NOMO-1 (cell line): Measurements from ENCODE around the gene DIAPH3.

Source experiments
- DNase-seq, 2 experiments: peaks; one replicate each; lab custom pipeline; 2025; ENCODE audit not compliant: unreplicated experiment in 2 of 2; lab: John Stamatoyannopoulos, UW

Gene DIAPH3

DNA sequence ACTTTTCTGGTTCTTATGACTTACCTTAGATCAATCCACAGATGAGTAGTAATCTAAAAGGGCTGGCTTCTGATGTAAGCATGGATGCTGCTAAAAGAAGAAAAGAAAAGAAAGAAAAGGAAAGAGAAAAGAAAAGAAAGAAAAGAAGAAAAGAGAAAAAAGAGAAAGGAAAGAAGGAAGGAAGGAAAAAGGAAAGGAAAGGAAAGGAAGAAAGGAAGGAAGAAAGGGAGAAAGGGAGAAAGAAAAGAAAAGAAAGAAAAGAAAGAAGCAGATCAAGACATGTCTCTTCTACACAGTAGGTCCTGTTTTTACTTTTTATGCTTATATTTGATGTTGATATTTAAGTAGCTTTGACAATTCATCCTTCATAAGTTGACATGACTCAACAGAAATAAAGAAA, 421.3 kb downstream of the DIAPH3 start:
- no peak for DNase-seq

DNA sequence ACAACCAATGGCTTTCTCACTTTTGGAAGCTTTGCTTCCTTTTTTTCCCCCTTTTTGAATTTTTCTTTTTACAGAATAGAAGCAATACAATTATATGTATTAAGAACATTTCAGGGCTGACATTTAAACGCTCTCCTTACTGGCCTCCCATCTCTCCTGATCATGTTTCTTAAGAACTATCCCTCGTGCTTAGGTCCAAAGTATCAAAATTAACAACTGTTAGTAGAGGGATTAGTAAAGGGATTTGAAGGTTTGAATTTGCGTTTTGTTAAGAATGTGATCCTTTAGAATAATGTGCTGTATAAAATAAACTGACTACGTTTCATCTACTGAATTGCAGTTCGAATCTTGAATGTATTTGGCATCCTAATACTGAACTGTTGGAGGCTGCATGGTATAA, 424.8 kb downstream of the DIAPH3 start:
- DNase-seq, result no peak

- DNase-seq, result no peak
Observed at GRCh38 chr13:59734393-59734792, 429.3 kb downstream of the DIAPH3 start.

- DNase-seq, result no peak
Observed at GRCh38 chr13:59733744-59734143, 430.0 kb downstream of the DIAPH3 start.

DNA sequence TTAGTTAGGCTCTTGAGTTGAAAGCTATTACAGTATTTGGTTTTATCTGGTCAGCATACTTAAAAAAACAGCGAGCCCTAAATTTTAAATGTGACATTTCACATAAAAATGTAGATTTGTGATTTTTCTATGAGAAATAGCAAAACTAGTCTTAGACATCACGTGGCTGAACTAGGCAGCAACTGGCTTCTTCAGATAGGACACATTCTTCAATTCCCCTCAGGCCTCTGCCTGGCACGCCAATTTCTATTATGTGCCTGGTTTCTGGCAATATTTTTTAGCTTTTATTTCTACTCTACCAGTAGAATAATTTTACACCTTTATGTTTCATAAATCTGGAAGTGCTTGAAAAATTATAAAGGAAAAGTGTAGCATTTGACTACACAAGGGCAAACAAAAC, 433.7 kb downstream of the DIAPH3 start:
- no peak for DNase-seq

- DNase-seq, result no peak
Observed at GRCh38 chr13:59728896-59729545, 434.7 kb downstream of the DIAPH3 start.

DNA sequence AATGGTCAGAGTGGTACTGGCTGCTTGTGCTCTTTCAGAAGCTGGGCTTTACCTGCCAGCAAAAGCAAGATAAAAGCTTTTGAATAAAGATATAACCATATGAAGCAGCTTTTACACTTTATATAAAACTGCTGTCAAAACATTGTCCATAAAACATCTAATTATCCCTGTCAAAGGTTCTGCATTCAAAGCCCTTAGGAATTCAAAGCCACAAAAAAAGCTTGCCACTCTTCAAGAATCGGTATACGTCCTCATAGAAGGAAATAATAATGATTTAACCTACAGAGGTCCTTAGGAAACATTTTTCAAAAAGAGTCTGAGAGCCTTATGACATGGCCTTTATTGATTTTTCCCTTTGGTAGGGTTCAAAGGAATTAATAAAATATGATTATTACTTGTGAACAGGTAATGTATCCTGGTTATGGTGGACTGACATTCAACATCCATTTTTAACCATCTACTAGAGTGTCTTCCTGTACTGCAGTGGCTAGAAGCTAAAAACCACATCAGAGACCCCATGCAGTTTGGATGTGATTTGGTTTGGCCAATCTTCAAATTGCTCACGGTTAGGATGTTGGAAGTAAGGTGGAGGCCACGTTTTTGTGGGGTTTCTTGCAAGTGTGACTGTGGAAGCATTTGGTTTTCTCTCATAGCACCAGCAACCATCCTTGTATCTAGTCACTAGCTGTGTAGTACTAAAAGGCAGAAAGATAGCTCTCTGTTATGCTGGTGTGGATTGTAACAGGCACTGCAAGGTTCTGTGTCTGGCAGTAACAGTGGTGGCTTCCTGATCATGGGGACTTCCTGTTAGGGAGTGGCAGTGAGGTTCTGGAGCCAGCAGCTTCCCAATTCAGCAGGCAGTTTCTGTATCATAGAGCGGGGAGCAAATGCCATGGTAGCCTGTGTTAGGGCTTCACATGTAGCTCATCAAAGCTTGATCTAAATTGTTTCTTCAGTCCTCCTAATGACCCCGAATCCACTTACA, 441.5 kb downstream of the DIAPH3 start:
- DNase-seq, result no peak

DNA sequence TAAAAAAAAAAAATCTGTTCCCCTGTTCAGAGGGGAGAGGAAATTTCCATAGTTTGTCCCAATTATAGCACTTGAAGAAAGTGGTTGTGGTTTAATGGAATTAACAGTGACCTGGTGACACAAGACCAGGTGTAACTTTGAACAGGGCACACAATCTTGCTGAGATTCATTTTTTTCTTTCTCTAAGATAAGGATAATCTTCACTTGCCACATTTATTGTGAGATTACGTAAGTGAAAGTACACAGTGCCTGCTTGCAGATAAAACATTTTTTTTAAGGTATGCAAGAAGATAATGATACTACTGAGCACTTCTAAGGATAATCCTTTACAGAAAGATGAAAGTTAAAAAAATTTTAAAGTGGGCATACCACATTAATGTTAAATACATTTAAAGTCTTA, 448.1 kb downstream of the DIAPH3 start:
- DNase-seq, result no peak

GRCh38 chr13:59710996-59711701, 452.6 kb downstream of the DIAPH3 start:
- DNase-seq, result no peak

GRCh38 chr13:59710416-59710815, 453.3 kb downstream of the DIAPH3 start:
- DNase-seq, result no peak

GRCh38 chr13:59706101-59706976, 457.4 kb downstream of the DIAPH3 start:
- DNase-seq, result no peak

GRCh38 chr13:59702269-59702668, 461.5 kb downstream of the DIAPH3 start:
- DNase-seq, result no peak

- DNase-seq, result no peak
Observed at GRCh38 chr13:59701261-59701660, 462.5 kb downstream of the DIAPH3 start.

DNA sequence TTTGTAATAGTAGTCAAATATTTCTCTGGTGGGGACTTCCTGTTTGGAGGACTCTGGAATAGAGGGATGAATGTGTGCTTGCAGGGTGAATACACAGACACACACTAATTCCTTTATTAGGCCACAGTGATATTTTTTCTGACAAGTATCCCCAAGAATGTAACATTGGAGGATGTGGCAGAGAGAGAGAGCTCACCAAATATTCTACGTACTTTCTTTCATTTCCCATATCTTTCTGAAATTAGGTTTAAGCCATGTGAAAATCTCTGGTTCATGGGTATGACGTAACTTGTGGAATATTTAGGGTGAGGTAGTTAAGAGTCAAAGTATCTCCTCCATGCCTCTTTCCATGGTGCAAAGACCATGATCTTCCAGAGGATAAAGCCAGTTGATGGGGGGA, 463.4 kb downstream of the DIAPH3 start:
- no peak for DNase-seq

GRCh38 chr13:59696271-59696670, 467.5 kb downstream of the DIAPH3 start:
- no peak for DNase-seq

- DNase-seq, result no peak
Observed at GRCh38 chr13:59691501-59692066, 472.1 kb downstream of the DIAPH3 start.

- no peak for DNase-seq
Observed at GRCh38 chr13:59690857-59691500, 472.7 kb downstream of the DIAPH3 start.

GRCh38 chr13:59689057-59689456, 474.7 kb downstream of the DIAPH3 start:
- no peak for DNase-seq

GRCh38 chr13:59686798-59687394, 476.8 kb downstream of the DIAPH3 start:
- DNase-seq, result no peak
